Keratinocyte (primary cell): ENCODE measurements around the gene MKLN1. TPM values are rescaled to one million over a fixed set of nuclear protein-coding genes. Genes with fewer than 3 reads are reported as not detected.

ENCODE experiments used
- DNase-seq: peaks from one replicate; pipeline ENCODE4 v3.0.0-alpha.2; 2011; ENCODE audit warnings: low read depth, missing footprints, low spot score
- FAIRE-seq: peaks from 2 replicates; lab custom pipeline; 2011; peaks lifted over from hg19 to GRCh38; lab: Jason Lieb, UNC
- H2AFZ ChIP-seq: 2 replicates; pipeline ENCODE4 v1.6.0; 2012; ENCODE audit warnings: low read length, control low read depth, inconsistent platforms; ENCODE audit not compliant: control insufficient read depth
- H3K27ac ChIP-seq: 2 replicates; pipeline ENCODE4 v1.5.1; 2011; ENCODE audit warnings: low read length; ENCODE audit not compliant: control insufficient read depth, insufficient read depth
- H3K27me3 ChIP-seq: 3 replicates; pipeline ENCODE4 v1.6.0; 2011; ENCODE audit warnings: low read length; ENCODE audit not compliant: control insufficient read depth, insufficient read depth; ENCODE audit errors: extremely low read depth
- H3K36me3 ChIP-seq, 2 experiments: 2 replicates in 1 of 2; 3 replicates in 1 of 2; pipeline ENCODE4 v1.5.1; 2011; ENCODE audit warnings: low read length in 2 of 2, mild to moderate bottlenecking in 1 of 2; ENCODE audit not compliant: control insufficient read depth in 2 of 2, insufficient read depth in 2 of 2; ENCODE audit errors: extremely low read depth in 1 of 2
- H3K4me1 ChIP-seq: 3 replicates; pipeline ENCODE4 v1.5.1; 2011; ENCODE audit warnings: low read length; ENCODE audit not compliant: control insufficient read depth, insufficient read depth; ENCODE audit errors: extremely low read depth
- H3K4me2 ChIP-seq: 3 replicates; pipeline ENCODE4 v1.6.0; 2011; ENCODE audit warnings: low read depth, low read length; ENCODE audit not compliant: control insufficient read depth, insufficient read depth; ENCODE audit errors: extremely low read depth
- H3K4me3 ChIP-seq, 3 experiments: fragments of 200-600 bp in 1 of 3; sonication (generic) in 1 of 3; 2 replicates in 2 of 3; 3 replicates in 1 of 3; pipeline ENCODE4 v1.5.1; 2011 to 2016; ENCODE audit warnings: low read length in 3 of 3, mild to moderate bottlenecking in 3 of 3, control low read depth in 2 of 3, inconsistent platforms in 1 of 3, low read depth in 1 of 3, mixed read lengths in 1 of 3, mixed run types in 1 of 3, moderate library complexity in 1 of 3; ENCODE audit not compliant: control insufficient read depth in 2 of 3, insufficient read depth in 2 of 3; ENCODE audit errors: extremely low read depth in 1 of 3
- H3K79me2 ChIP-seq: 2 replicates; pipeline ENCODE4 v1.6.0; 2012; ENCODE audit warnings: low read length; ENCODE audit not compliant: control insufficient read depth, insufficient read depth
- H3K9ac ChIP-seq: 3 replicates; pipeline ENCODE4 v1.6.0; 2011; ENCODE audit warnings: low read length; ENCODE audit not compliant: control insufficient read depth, insufficient read depth; ENCODE audit errors: extremely low read depth
- H3K9me1 ChIP-seq: 3 replicates; pipeline ENCODE4 v1.6.0; 2011; ENCODE audit warnings: low read length; ENCODE audit not compliant: control insufficient read depth, insufficient read depth; ENCODE audit errors: extremely low read depth
- H3K9me3 ChIP-seq: 2 replicates; pipeline ENCODE4 v1.5.1; 2012; ENCODE audit warnings: low read depth, low read length; ENCODE audit not compliant: control insufficient read depth
- H4K20me1 ChIP-seq: 3 replicates; pipeline ENCODE4 v1.6.0; 2011; ENCODE audit warnings: low read length; ENCODE audit not compliant: control insufficient read depth, insufficient read depth; ENCODE audit errors: extremely low read depth
- EZH2 ChIP-seq: IDR thresholded peaks from one replicate; pipeline ENCODE4 v1.6.1; 2012; ENCODE audit warnings: inconsistent platforms, mild to moderate bottlenecking, low read length, moderate library complexity
- dilution Hi-C: fragments of 300-500 bp; cut with MboI; formaldehyde crosslinking; loops from one replicate; pipeline ENCODE4 v1.7.0; 2020; ENCODE audit warnings: low sequenced_read_pairs; ENCODE audit not compliant: extremely low pct_ligation_motif_present
- polyA plus RNA-seq, 5 experiments: library from polyadenylated mRNA; depleted of rRNA in 3 of 5; stranded (reverse) in 3 of 5; stranded (forward) in 1 of 5; unstranded in 1 of 5; fragments of >200 nt; gene quantifications; 1 replicate in 1 of 5; 2 replicates in 3 of 5; 3 replicates in 1 of 5; pipeline versions ENCODE4 v1.2.1 to v1.2.3, GENCODE V29; 2011 to 2012; ENCODE audit warnings: missing spikeins in 2 of 5, low read depth in 1 of 5, low replicate concordance in 1 of 5
- TF ChIP-seq, protein P1 (sequence below), 3 experiments: IDR thresholded peaks in 1 of 3; conservative IDR thresholded peaks in 1 of 3; optimal IDR thresholded peaks in 1 of 3; 2 replicates in 2 of 3; 3 replicates in 1 of 3; pipeline versions ENCODE3 to v1.5.1; 2011; ENCODE audit warnings: low read length in 3 of 3, mild to moderate bottlenecking in 3 of 3, moderate library complexity in 2 of 3, control low read depth in 1 of 3, inconsistent platforms in 1 of 3; ENCODE audit not compliant: insufficient read depth in 2 of 3; ENCODE audit errors: extremely low read depth in 1 of 3

MKLN1 gene
- polyA plus RNA-seq, 1 donor (not counting 4 experiments of a cell fraction or from before 2014, with no cell fraction given), result 43.8 TPM

DNA sequence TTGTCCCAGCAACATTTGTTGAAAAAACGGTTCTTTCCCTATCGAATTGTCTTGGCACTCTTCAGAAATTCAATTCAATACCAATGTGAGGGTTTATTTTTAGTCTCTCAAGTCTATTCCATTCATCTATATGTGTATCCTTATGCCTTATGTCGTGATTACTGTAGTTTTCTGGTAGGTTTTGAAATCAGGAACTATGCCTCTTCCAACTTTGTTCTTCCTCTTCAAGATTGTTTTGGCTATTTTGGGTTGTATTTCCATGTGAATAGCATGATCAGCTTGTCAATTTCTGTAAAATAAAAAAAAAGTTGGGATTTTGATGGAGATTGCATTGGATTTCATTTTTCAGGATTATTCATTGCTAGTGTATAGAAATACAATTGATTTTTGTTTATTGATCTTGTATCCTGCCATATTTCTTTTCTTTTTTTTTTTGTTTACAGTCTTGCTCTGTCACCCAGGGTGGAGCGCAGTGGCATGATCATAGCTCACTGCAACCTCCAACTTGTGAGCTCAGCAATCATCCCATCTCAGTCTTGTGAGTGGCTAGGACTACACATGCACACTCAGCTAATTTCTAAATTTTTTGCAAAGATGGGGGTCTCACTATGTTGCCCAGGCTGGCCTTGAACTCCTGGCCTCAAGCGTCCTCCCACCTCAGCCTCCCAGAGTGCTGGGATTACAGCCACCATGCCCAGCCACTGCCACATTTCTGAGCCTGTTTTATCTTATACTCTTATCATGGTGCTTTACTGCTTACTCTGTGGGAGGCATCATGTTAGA is 46.2 kb upstream of the MKLN1 start:
- Histone ChIP-seq H3K4me3 (no peak overlapping the region), H3K4me1 (no peaks in the 10 kb centered on the region), H3K79me2 (no peaks in the 10 kb centered on the region), H3K27ac (no peak overlapping the region), H3K4me2 (no peak overlapping the region), H3K9ac (no peak overlapping the region), H3K9me1 (no peaks in the 10 kb centered on the region), H4K20me1 (no peaks in the 10 kb centered on the region), H3K27me3 (no peaks in the 10 kb centered on the region), H2AFZ (no peak overlapping the region), H3K36me3 (no peaks in the 10 kb centered on the region), H3K9me3 (no peaks in the 10 kb centered on the region)
- dilution Hi-C loops, result no loop called here
- no peak for DNase-seq
- TF ChIP-seq, protein P1, sequence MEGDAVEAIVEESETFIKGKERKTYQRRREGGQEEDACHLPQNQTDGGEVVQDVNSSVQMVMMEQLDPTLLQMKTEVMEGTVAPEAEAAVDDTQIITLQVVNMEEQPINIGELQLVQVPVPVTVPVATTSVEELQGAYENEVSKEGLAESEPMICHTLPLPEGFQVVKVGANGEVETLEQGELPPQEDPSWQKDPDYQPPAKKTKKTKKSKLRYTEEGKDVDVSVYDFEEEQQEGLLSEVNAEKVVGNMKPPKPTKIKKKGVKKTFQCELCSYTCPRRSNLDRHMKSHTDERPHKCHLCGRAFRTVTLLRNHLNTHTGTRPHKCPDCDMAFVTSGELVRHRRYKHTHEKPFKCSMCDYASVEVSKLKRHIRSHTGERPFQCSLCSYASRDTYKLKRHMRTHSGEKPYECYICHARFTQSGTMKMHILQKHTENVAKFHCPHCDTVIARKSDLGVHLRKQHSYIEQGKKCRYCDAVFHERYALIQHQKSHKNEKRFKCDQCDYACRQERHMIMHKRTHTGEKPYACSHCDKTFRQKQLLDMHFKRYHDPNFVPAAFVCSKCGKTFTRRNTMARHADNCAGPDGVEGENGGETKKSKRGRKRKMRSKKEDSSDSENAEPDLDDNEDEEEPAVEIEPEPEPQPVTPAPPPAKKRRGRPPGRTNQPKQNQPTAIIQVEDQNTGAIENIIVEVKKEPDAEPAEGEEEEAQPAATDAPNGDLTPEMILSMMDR (optimal IDR thresholded peaks at IDR 0.05 in 1 of 3, IDR thresholded peaks at IDR 0.05 in 1 of 3, conservative IDR thresholded peaks at IDR 0.05 in 1 of 3; ENCODE audit: extremely low read depth in 1 of 3, insufficient read depth in 2 of 3, low read length in 3 of 3), result no peak
- no peak for TF ChIP-seq EZH2
- no peak for FAIRE-seq

DNA sequence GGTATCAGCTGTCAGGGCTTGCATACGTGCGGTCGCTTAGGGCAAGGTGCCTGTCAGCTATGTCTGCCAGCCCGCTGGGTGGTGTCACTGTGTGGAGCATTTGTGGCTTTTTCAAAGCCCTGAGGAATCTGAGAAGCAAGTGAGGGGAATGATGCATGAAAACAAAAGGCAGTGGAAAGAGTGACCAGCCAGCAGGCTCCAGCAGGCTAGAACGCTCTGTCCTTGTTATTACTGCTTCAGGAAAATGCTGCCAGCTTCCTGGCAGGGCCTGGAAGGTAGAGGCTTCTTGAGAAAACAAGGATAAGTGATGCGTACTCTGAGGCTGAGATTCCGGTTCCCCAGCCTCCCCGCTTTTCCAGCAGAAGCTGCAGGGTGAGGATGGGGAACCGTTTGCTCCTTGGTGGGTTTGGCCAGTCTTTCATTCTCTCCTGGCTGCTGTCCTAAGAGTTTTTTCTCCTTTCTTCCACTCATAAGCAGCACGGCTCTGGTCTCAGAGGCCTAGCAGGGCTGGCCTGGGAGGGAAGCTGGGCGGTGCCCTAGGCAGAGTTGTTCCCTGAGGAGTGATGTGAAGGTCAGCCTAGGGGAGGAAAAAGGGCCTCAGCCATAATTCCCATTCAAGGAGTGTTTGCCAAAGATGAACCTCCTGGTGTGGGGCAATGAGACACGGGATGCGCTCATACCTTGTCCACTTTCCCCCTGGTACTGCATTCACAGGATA is 42.8 kb upstream of the MKLN1 start:
- Histone ChIP-seq H3K9me3 (no peaks in the 10 kb centered on the region), H3K27me3 (no peaks in the 10 kb centered on the region), H2AFZ (no peak overlapping the region), H3K9me1 (no peaks in the 10 kb centered on the region), H3K4me2 (no peak overlapping the region), H3K4me3 (no peak overlapping the region), H3K9ac (no peak overlapping the region), H3K27ac (no peak overlapping the region), H3K4me1 (no peaks in the 10 kb centered on the region), H3K79me2 (no peaks in the 10 kb centered on the region), H4K20me1 (no peaks in the 10 kb centered on the region), H3K36me3 (no peaks in the 10 kb centered on the region)
- DNase-seq, result no peak
- dilution Hi-C loops, result no loop called here
- FAIRE-seq, result no peak
- no peak for TF ChIP-seq EZH2
